Brain microvascular endothelial cell (primary cell): ENCODE data around the gene MEIG1.
"Not testable (repeated sequence)": the region's sequence is repeated elsewhere in the genome, so short reads cannot be mapped to it uniquely, and the experiment has no call there.

Experiments used
- DNase-seq: peaks from one replicate; pipeline ENCODE4 v3.0.0-alpha.2; 2020
- H3K27ac ChIP-seq: fragments of 250-450 bp; sonication (Bioruptor Pico); 2 replicates; pipeline ENCODE4 v1.5.1; 2020; ENCODE audit warnings: mild to moderate bottlenecking, moderate library complexity
- H3K27me3 ChIP-seq: fragments of 250-450 bp; sonication (Bioruptor Pico); replicated peaks from 2 replicates; pipeline ENCODE4 v1.5.1; 2020; ENCODE audit warnings: mild to moderate bottlenecking
- H3K36me3 ChIP-seq: fragments of 250-450 bp; sonication (Bioruptor Pico); replicated peaks from 2 replicates; pipeline ENCODE4 v1.5.1; 2020; ENCODE audit warnings: mild to moderate bottlenecking
- H3K4me3 ChIP-seq: 2 replicates; pipeline ENCODE4 v1.5.1; 2011; ENCODE audit warnings: low read depth, mild to moderate bottlenecking, control low read depth, low read length, moderate library complexity
- in situ Hi-C: cut with HindIII; loops from 2 replicates; pipeline ENCODE4 v1.10.0; 2017; ENCODE audit warnings: low sequenced_read_pairs, low pct_ligation_motif_present
- TF ChIP-seq, protein P1 (sequence below): IDR thresholded peaks from 2 replicates; pipeline ENCODE4 v1.5.1; 2011; ENCODE audit warnings: low read depth, mild to moderate bottlenecking, moderate library complexity, low read length, control low read depth, inconsistent platforms; ENCODE audit errors: missing control alignments

The MEIG1 gene

DNA sequence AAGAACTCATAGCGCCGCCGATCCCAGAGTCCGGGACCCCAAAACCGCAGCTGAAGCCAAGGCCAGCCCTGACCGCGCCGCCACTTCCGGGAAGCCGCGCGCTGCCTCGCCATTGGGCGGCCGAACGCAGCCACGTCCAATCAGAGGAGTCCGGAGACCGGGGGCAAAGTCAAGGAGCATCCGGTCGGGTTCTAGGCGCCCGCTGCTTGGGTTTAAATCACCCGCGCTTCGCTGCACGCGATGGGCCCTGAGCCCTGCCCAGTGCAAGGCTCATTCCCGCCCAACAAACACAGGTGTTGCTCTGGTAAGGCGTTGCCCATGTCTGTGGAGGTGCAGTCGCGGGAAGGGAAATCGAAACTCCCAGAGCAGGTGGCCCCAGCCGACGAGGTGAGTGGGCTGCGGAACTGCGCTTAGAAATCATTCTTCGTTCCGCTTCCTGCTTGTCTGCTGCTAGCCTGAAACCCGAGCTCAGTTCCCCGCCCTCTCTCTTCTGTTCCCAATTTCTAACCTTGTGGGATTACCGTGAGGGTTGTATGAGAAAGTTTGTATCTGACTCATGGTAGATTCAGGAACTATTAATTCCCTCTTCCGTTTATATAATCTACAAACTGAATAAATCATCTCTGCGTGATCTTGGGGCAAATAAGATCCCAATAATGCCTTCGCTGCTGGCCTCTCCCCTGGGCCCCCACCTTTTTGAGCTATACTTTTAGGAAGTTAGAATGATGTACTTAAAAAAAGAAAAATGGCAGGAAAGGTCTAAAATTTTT, 5.0 kb upstream of the MEIG1 start, which contains the start of gene DCLRE1C:
DCLRE1C (minus strand) TSS at position 96 of the 770 bp plus-strand sequence; CDS start at position 10, 86 bp downstream.
- Histone ChIP-seq H3K27me3 (no peaks in the 10 kb centered on the region), H3K27ac (peak within 1 kb of the TSS; percentile 78), H3K36me3 (no peaks in the 10 kb centered on the region), H3K4me3 (peak within 1 kb of the TSS; percentile 82)
- TF ChIP-seq, protein P1, sequence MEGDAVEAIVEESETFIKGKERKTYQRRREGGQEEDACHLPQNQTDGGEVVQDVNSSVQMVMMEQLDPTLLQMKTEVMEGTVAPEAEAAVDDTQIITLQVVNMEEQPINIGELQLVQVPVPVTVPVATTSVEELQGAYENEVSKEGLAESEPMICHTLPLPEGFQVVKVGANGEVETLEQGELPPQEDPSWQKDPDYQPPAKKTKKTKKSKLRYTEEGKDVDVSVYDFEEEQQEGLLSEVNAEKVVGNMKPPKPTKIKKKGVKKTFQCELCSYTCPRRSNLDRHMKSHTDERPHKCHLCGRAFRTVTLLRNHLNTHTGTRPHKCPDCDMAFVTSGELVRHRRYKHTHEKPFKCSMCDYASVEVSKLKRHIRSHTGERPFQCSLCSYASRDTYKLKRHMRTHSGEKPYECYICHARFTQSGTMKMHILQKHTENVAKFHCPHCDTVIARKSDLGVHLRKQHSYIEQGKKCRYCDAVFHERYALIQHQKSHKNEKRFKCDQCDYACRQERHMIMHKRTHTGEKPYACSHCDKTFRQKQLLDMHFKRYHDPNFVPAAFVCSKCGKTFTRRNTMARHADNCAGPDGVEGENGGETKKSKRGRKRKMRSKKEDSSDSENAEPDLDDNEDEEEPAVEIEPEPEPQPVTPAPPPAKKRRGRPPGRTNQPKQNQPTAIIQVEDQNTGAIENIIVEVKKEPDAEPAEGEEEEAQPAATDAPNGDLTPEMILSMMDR = no peak
- in situ Hi-C loops = no loop called here
- DNase-seq = peak; percentile 90

DNA sequence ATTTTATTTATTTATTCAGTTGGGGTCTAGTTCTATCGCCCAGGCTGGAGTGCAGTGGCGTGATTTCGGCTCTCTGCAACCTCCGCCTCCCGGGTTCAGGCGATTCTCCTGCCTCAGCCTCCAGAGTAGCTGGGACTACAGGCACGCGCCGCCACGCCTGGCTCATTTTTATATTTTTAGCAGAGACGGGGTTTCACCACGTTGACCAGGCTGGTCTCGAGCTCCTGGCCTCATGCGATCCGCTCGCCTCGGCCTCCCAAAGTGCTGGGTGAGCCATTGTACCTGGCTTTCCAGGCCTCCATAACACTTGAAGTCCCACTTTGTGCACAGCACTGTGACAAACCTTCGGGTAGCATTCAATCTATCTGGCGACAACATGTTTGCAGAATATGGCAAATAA, 4.3 kb upstream of the MEIG1 start:
- no peak overlapping the region for H3K4me3 ChIP-seq
- DNase-seq = no peak

DNA sequence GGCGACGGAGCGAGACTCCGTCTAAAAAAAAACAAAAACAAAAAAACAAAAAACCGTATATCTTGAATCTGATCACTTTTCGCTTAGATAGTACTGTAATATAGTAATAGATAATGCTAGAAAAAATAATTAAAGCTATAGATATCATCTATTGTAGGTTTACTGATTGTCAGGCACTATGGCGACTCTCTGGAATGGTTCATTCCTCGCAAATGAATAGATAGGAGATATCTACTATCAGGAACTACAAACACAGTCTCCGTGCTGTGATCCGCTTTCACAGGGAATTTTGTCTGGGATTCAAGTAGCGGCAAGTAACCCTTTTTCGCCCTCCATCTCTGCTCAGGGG, 342 bp upstream of the MEIG1 start:
- TF ChIP-seq, protein P1 = no peak
- peak overlapping the region; percentile 77 for H3K4me3 ChIP-seq
- H3K27ac ChIP-seq = peak overlapping the region; percentile 92
- H3K27me3 ChIP-seq = no peaks in the 10 kb centered on the region
- in situ Hi-C loops = no loop called here
- no peak for DNase-seq
- no peaks in the 10 kb centered on the region for H3K36me3 ChIP-seq

More for the DNA sequence above, 4.3 kb upstream of the MEIG1 start:
- H3K27me3 ChIP-seq = no peaks in the 10 kb centered on the region
- no peaks in the 10 kb centered on the region for H3K36me3 ChIP-seq
- TF ChIP-seq, protein P1 = no peak
- no peak overlapping the region for H3K27ac ChIP-seq
- in situ Hi-C loops = no loop called here

DNA sequence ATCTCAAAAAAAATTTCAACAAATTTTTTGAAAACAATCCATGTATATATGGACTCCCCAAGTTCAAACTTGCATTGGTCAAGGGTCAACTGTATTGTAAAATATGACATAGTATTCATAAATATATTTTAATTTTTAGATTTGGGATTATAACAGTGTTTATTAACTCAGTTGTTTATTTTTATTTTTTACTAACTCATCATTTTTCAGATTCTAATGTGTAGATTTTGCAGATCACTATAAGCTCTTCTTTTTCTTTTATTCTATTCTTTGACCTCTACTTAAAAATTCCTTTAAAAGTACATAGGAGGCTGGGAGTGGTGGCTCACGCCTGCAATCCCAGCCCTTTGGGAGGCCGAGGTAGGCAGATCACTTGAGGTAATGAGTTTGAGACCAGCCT, 8.7 kb downstream of the MEIG1 start:
- Histone ChIP-seq H3K27ac (no peak overlapping the region), H3K27me3 (no peaks in the 10 kb centered on the region), H3K4me3 (no peak overlapping the region), H3K36me3 (no peaks in the 10 kb centered on the region)
- in situ Hi-C loops = no loop called here
- no peak for DNase-seq
- TF ChIP-seq, protein P1 = no peak

DNA sequence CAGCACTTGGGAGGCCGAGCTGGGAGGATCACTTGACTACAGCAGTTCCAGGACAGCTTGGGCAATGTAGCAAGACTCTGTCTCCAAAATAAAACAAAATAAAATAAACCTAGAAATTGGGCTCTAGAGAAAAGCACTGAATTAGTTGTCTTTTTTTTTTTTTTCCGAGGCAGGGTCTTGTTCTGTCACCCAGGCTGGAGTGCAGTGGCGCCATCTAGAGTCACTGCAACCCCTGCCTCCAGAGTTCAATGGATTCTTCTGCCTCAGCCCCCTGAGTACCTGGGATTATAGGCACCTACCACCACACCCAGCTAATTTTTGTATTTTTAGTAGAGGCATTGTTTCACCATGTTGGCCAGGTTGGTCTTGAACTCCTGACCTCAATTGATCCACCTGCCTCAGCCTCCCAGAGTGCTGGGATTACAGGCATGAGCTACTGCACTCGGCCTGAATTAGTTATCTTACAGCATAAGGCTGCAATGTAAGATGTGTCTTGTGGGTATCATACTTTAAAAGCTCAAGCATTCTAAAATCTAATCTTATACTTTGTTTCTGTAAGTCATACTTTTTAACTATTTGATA, 12.8 kb downstream of the MEIG1 start:
- TF ChIP-seq, protein P1 = peak; percentile 77
- Histone ChIP-seq H3K36me3 (no peaks in the 10 kb centered on the region), H3K4me3 (no peak overlapping the region), H3K27ac (no peak overlapping the region), H3K27me3 (no peaks in the 10 kb centered on the region)
- no peak for DNase-seq
- in situ Hi-C loops = no loop called here

DNA sequence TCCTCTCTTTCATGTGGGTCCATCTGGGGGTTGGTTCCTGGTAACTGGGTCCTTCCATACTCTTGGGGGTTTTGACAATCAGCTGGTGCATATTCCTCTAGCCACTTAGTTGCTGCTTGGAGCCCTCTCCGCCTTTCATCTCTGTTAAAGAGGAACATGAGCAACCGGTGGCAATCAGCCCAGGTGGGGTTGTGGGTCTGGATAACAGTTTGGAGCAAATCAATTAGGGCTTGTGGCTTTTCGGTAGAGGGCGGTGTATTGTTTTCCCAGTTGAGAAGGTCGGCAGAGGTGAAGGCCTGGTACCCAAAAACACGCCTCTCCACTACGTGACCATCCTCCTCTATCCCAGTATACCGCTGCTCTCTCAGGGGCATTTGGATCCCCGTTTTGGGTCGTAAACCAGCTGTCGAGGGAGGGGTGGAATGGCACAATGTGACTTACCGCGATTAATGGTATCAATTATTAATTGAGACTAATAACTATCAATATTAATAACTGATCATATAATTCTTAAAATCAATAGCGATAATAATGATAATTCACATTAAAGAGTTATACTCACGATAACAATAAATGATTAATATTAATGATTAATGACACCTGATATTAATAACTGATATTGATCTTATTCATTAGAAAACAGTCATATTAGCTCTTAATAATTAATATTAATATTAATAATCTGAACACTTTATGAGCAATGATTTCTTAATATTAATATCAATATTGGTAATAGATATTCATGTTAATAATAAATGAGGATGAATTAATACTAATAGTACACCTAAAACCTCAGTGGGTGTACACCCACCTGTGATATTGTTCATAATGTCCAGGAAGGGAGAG, 15.2 kb downstream of the MEIG1 start:
- H3K4me3 ChIP-seq, H3K27me3 ChIP-seq, in situ Hi-C loops, H3K36me3 ChIP-seq, H3K27ac ChIP-seq, DNase-seq: not testable (repeated sequence)
